GM12865 (cell line): ENCODE measurements around the gene TTC33.

Experiments
- DNase-seq: peaks from one replicate; pipeline ENCODE4 v3.0.0; 2010; ENCODE audit warnings: low read depth
- H3K4me3 ChIP-seq: 2 replicates; pipeline ENCODE4 v1.5.1; 2011; ENCODE audit warnings: mild to moderate bottlenecking, low read depth, low read length, control low read depth
- CTCF ChIP-seq: IDR thresholded peaks from 2 replicates; pipeline ENCODE4 v1.5.1; 2011; ENCODE audit warnings: low read length, control low read depth, low read depth, inconsistent platforms; ENCODE audit not compliant: insufficient read depth; ENCODE audit errors: missing control alignments

The TTC33 gene

DNA sequence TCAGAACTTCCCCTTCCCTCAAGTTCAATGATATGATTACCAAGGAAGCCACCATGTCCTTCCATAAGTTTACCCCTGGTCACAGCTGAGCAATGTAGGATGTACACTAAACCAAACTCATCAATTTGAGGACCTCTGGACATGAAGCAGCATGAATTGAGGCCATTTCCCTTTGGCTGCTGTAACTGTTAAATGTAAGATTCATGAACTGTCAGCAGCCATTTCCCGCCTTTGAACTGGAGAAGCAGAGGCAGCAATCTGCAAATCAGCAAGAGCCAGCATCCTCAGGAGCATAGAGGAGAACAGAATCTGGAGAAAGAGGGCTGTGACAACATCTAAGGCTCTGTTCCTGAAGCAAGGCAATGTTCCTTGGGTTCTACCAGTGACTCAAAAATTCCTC is 180.3 kb downstream of the TTC33 start:
- no peak overlapping the region for H3K4me3 ChIP-seq
- no peak for TF ChIP-seq CTCF
- no peak for DNase-seq

DNA sequence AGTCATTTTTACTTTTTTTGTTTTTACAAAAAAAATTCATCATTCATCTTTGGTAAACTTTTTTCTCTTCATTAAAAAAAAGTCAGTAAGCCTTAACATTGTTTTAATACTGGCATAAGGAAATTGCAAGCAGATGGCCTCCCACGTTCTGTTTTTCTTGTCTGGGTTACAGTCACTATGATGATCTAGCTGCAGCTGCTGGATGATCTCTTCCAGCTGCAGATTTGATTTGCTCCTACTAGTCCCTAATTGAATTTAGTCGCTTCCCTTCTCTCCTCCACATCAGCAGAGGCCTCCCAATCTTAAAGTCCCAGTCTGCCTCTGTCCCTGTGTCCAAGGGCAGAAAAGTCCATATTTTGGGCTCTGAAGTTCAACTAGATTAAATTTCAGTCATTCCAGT is 182.8 kb downstream of the TTC33 start:
- H3K4me3 ChIP-seq, result no peak overlapping the region
- TF ChIP-seq CTCF, result no peak

GRCh38 chr5:40572391-40572790 is 183.4 kb downstream of the TTC33 start:
- no peak for TF ChIP-seq CTCF

More for the DNA sequence above, 182.8 kb downstream of the TTC33 start:
- DNase-seq, result no peak

GRCh38 chr5:40571729-40572128 is 184.0 kb downstream of the TTC33 start:
- H3K4me3 ChIP-seq, result no peak overlapping the region
- DNase-seq, result no peak
- TF ChIP-seq CTCF, result no peak

More at GRCh38 chr5:40572391-40572790, 183.4 kb downstream of the TTC33 start:
- no peak for DNase-seq
- H3K4me3 ChIP-seq, result no peak overlapping the region

- TF ChIP-seq CTCF, result no peak
- H3K4me3 ChIP-seq, result no peak overlapping the region
- DNase-seq, result peak; percentile 42
Observed at GRCh38 chr5:40570408-40571129, 185.2 kb downstream of the TTC33 start.

GRCh38 chr5:40569546-40570270 is 186.1 kb downstream of the TTC33 start:
- no peak for TF ChIP-seq CTCF
- no peak overlapping the region for H3K4me3 ChIP-seq
- DNase-seq, result no peak
